T-helper 22 cell (primary cell): ENCODE results near the gene SLC19A2.
"Not testable (repeated sequence)": the region's sequence is repeated elsewhere in the genome, so short reads cannot be mapped to it uniquely, and the experiment has no call there.

ENCODE experiments used
- DNase-seq: peaks from one replicate; pipeline ENCODE4 v3.0.0-alpha.2; 2020; ENCODE audit warnings: low read depth

Gene SLC19A2

DNA sequence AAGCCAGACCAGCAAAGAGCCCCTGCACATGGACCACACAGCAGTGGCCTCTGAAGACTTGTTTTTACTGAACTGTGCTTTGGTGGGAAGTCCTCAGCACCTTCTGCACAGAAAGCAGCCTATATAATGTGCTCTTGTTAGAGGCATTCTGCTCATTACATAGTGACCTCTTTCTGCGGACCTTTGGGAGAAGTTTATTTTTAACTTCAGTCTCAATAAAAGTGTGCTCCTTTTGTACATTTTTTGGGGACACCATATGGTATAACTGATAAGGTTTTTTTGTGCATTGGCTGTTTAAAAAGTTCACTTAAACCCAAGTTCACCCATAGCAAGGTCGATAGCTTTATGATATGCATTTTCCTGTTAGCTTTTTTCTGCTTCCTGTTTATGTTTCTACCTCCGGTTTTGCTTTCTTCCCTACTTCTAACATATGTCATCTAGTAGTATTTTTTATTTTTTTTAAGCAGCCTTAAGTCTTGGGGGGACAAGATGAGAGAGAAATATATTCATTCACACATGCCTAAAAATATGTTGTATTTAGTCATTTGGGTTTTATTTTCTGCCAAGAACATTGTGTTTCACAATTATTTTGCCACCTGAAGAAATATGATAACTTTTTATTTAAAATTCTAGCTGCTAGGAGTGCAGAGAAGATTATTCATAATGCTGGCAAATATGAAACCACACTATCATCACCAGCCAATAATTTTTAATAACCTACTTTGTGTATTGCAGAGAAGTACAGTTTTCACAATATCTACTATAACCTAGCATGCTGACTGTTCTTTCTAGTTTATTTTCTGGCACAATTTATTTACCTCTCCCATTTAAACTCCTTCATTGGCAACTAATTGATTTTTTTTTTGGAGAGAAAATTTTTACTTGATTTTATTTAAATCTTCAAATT is 22.9 kb upstream of the SLC19A2 start:
- DNase-seq = no peak

DNA sequence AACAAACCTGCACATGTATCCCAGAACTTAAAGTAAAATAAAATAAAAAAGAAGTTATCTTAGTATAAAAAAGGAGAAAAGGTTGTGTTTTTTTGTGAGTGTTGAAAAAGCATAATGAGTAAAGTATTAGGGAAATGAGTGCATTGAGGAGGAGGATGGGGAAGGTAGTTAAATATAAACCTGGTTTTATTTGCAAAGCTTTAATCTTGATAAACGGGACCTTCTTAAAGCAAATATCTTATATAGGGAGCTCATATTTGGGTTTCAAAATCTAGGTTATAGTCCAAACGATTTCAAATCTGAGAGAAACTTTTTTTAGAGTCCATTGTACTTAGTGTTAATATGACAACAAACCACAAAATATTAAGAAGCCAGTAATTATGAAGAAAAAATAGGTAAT is 21.7 kb upstream of the SLC19A2 start:
- no peak for DNase-seq

DNA sequence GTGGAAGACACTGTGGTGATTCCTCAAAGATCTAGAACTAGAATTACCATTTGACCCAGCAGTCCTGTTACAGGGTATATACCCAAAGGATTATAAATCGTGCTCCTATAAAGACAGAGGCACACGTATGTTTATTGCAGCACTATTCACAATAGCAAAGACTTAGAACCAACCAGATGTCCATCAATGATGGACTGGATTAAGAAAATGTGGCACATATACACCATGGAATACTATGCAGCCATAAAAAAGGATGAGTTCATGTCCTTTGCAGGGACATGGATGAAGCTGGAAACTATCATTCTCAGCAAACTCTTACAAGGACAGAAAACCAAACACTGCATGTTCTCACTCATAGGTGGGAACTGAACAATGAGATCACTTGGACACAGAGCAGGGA is 17.9 kb upstream of the SLC19A2 start:
- DNase-seq = not testable (repeated sequence)

DNA sequence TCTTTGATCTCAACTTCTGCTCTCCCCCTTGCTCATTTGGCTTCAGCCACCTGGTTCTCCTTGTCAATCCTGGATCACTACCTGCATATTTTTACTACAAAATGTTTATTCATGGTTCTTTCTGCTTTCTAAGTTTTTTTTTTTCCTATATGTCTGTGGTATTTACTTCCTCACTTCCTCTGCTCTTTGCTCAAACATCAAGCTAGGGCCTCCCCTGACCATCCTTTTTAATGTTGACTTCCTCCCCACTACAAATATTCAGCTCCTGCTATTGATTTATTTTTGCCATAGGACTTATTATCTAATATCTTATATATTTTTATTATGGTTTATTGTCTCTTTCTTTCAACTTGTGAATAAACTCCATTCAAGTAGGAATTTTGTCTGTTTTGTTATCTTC is 14.1 kb upstream of the SLC19A2 start:
- no peak for DNase-seq

DNA sequence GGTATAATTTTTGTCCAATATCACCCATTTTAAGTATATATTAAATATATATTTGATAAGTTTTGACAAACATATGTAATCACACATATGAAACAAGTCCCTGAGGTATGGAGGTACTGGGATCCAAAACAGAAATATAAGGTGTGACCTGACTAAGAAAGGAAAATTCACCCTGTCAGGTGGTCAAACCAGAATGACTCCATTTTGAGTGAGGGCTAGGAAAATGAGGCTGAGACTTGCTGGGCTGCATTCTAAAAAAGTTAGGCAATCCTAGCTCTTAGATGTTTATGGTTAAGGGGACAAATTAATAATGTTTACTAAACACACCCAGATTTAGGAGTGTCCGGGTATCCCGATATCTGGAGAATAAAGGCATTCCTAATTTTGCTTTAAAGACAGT is 11.6 kb upstream of the SLC19A2 start:
- no peak for DNase-seq

DNA sequence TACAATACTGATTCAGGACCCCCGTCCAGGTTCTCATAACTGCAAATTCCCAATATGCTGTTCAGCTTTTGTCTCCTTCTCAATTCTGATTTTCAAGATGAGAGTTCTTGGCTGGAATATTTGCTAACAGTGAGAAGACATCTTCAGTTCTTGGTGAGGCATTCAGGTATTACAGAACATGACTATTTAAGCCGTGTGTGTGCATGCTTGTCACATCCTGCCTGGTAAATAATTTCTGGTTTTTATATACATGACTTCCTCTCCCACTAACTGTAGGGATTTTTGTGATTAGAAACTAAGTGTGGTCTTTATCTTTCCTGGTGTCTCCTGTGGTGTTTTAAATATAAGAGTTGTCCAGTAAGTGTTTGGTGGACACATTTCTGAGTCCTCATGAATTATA is 10.2 kb upstream of the SLC19A2 start:
- no peak for DNase-seq

DNA sequence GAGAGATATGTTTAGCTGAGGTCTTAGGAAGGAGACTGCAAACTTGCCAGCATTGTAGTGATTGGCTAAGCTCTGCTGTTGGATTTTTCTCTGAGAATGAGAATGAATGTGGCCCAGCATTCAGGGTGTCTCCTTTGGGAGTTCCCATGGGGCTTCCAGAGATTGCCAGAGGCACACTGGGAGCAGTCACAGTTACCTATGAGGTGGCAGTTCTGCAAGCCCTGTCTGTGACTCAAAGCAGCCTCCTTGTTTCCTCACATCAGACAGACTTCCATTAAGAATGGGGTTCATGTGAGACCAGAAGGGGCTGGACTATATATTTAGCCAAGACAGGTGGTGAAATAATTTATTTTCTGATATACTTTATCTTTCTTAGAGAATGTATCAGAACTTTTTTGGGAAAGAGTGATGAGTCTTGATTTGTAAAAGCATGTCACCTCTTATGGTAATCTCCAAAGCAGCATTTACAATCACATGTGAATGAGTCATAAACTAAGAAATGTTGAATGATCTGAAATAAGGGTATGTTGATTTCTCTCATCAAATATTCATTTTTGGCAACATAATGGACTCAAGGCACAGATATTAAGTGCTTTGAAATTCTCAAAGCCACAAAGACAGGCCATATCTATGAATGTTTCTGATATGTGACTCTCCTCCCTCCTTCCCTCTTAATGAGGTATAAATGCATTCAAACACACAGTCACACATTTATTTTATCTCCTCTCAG is 9.5 kb upstream of the SLC19A2 start:
- DNase-seq = no peak

DNA sequence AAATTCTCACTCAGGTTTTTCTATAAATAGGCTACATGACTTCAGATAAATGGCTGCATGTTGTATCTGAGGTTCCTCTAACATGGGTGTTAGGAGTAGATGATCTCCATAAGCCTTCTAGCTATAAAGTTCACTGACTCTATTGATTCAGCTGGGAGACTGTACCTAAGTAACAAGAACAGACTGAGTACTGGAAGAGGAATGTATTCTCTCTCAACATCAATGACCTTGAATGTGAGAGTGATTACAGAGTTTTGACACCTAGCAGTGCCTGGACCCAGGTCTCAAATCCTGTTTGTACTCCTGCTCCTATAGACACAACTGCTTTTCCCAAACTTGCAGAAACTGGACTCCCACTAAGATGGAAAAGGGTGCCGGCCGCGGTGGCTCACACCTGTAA is 8.6 kb upstream of the SLC19A2 start:
- DNase-seq = no peak

DNA sequence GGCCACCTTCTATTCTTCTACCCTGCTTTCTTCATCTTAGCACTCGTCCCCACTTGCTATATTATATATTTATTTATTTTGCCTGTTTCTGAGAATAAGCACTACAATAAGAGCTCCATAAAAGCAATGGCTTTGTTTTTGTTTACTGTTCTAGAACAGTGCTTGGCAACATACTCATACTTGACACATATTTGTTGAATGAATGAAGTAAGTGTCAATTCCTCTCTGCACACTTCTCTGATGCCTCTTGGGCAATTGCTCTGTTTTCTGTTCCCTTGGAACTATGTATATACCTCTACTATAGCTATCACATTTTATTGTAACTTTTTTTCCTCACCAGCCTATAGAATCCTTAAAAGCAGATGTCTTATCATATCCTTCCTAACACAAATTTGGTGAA is 7.5 kb upstream of the SLC19A2 start:
- DNase-seq = no peak

DNA sequence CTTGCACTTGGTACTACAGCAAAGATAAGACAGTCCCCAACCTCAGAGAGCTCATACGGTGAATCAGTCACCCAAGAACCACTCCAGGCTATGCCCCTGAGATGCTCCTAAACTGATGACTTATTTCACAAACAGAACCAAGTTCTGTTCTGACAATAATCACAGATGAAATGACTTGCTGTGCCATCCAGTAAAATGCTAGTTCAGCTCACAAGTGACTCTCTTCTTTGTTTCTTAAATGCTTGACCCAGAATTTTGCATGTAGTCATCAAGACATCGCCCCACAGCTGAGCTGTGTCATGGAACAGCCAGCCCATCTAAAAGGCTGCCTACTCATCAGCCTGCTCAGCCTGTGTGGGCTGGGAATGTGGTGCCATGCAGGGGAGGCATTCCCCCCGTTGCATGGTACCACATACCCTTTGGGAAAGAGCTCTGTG is 6.1 kb upstream of the SLC19A2 start:
- DNase-seq = no peak

DNA sequence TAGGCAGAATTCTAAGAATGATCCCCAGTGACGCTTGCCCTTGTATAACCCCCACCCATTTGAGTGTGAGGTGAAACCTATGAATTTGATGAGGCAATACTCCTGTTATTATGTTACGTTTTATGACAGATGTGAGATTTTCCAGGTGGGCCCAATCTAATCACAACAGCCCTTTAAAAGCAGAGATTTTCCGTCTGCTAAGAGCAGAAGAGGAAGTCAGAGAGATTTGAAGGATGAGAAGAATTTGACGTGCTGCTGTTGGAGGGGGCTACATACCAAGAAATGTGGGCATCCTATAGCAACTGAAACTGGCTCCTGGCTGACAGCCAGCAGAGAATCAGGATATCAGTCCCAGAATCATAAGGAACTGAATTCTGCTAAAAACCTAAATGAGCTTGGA is 2.4 kb upstream of the SLC19A2 start:
- DNase-seq = no peak

DNA sequence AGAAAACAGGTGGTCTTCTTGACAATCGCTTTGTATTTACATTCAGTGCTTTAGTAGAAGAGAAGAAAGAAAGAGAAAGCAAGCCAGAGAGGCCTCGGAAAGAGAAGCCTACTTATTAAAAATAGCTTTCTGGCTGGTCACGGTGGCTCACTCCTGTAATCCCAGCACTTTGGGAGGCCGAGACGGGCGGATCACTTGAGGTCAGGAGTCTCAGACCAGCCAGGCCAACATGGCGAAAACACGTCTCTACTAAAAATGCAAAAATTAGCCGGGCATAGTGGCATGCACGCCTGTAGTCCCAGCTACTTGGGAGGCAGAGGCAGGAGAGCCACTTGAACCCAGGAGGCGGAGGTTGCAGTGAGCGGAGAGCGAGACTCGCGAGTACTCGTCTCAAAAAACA is 1.8 kb upstream of the SLC19A2 start:
- DNase-seq = no peak

DNA sequence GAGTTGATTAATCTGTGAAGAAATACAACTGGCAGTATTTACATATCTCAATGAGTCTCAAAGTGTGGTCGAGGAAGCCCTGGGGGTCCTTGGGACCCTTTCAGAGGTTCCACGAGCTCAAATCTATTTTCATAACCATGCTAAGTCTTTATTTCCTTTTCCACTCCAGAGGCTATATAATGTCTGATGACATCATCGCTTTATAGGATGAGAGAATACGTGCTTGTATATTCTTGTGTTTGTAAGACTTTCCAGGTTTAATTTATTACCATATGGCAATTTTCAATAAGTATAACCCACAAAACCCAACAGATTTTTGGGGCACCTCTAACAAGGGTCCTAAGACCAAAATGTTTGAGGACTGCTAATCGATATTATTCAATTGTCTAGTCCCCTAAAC is 1.4 kb upstream of the SLC19A2 start:
- no peak for DNase-seq

DNA sequence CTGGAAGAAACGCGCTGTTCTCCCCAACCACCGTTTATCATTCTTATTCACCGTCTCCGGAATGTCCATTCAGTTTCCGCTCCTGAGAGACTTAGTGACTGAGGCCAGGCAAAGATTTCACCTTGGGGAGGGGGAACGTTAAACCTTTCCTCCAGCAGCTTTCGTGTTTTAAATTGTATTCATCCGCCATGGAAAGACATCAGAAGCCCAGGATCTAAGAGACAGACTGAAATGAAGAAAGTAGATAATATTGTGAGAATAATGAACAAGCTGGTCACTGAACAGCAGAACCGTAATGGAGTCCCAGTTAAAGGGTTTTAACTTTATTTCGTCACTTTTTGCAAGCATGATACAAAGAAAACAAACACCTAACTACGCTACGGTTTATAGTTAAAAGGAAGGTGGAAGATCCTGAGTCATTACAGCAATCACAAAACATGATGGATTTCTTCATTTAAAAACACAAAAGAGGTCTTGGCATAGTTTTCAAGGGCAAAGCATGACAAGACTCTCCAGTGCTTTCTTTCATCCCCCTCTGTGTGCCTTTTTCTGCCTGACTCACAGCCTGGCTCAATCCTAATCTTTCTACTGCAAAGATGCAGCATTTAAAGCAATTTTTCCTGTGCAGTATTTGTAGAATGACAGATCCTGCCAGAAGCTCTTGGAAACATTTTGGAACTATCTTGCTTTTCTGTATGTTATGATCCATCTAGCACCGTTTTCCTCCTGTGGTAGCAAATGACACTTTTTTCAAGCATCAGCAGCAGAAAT is 722 bp upstream of the SLC19A2 start:
- no peak for DNase-seq

DNA sequence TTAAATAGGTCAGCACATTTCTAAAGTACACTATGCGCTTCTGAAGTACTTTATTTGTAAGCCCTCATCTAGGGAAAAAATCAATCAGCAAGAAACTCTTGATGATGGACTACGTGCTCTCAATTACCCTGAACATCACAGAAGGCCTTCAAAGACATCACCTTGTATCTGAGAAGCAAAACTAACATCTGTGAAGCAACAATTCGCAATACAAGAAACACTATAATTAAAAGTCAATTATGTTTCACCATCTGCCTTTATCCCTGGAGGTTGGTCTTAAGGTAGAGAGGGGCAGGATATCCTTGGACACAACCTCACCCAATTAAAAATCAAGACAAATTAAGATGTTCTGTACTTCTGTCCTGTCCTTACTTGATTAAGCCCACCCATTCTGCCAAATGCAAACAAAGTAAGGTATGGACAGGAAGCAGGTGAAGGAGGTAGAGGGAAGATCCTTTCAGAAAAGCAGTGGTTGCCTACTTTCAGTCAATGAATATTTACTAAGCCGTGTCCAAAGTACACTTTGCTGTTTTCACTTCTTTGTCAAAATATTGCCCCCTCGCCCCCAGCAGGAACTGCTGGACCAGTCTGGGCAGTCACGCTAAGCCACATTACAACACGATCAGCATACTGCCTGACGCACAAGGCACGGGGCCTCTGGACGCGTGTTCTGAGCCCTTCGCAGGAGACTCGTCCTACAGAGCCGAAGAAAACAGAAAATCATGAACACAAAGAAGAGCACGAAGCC is 887 bp downstream of the SLC19A2 start:
- DNase-seq = no peak

DNA sequence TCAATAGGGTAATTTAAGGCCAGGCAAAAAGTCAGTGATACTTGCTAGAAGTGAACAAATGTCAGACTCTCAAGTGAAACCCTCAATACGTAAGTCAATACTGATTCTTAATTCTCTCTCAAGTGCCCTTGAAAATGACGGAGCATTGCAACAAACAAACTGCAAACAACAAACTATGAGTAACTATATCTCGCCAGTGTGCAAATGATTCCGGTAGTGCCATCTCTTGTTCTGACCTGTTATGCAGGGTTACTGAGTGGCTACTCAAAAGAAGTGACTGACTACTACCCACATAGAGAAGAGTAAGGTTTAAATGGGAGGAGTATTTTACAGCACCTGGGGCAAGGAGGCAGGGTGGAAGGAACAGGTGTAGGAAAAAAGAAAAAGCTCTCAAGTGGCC is 1.6 kb downstream of the SLC19A2 start:
- no peak for DNase-seq

DNA sequence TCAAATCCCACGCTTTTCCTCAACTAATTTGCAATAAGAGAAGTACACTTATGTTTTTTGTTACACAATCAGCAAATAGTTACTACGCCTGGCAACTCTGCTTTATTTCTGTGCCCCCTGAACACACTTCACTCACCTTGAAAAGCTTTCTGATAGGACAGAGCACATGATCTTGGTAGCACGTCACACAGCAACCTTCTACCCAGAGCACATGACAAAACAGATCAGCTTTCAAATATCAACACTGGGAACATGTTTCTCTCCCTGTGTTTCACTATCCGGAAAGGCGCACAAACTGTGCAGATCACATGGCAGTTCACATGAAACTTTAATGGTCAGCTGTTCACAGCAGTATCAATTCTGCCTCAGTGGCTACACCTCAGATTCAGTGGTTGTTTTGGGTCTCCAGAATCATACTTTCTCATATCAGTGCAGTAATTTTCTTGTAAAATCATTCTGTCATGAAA is 2.2 kb downstream of the SLC19A2 start:
- DNase-seq = no peak

DNA sequence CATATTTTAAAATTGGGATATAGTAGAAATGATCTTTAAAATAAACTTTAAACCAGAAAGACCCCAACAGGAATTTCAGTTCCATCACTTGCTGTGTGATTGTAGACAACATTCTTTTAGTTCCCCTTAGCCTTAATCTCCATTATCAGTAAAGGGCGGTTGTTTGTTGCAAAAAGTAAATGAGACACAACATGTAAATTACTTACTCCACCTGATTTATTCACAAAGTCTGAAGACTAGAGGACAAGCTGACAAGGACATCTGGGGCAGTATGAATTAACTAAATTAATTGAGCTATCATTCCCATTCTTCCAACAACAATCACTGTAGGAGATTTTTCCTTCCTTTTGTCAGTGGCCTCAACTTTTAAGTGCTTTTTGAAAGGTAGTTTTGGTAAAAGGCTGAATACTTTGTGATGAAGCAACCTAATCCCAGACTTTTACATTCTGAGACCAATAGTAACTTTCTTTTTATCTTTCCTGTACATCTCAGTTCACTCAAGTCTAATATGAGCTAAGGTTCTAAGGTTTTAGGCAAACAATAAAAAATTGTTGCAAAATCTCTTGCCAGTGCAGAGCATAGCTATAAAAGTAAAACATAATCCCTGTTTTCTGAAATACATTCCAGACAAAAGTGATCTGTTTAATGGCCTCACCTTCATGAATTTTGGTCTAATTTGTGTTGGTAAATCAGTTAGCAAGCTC is 6.2 kb downstream of the SLC19A2 start:
- no peak for DNase-seq

DNA sequence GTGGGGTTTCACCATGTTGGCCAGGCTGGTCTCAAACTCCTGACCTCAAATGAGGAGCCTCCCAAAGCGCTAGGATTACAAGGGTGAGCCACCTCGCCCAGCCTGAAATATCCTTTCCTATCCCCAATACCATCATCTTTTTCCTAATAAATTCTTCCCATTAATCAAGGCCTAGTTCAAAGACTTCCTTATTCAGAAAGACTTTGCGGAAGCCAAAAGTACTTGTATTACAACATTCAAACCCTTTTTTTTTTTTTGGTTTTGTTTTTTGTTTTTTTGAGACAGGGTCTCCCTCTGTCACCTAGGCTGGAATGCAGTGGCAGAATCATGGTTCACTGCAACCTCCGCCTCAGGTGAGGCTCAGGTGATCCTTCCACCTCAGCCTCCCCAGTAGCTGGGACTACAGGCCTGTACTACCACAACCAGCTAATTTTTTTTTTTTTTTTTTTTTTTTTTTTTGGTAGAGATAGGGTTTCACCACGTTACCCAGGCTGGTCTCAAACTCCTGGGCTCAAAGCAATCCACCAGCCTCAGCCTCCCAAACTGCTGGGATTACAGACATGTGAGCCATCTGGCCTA is 7.6 kb downstream of the SLC19A2 start:
- no peak for DNase-seq

DNA sequence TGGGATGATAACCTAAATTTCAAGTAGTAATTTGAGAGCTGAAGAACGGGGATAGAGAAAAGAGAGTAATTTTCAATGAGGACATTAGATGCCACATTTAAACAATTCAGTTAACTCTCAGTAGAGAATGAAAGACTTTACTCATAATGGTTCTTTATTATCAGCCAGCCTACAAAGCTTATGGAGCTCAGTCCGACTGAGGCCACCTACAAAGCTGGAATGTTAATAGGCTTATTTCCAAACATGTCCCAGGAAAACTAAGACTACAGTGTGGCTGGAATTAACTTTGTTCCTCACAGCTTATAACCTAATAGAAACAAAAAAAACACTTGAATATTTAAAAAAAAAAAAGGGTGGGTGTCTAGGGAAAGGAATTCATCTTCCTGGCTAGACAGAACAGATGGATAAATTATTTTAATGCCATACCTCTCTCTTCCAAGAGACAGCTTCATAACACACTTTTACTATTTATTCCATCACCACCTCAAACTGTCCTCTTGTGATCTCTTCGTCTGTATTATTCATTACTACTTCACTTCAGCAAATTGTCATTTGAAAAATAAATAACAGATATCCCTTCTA is 9.8 kb downstream of the SLC19A2 start:
- DNase-seq = no peak
